Prostate gland (tissue), 2 donors: ENCODE data around the gene ATP13A2.

Experiments used
- POLR2A ChIP-seq: fragments of 450-650 bp; IDR thresholded peaks from one replicate; pipeline ENCODE4 v1.6.1; 2016; ENCODE audit warnings: antibody characterized with exemption, mild to moderate bottlenecking
- TF ChIP-seq, protein P1 (sequence below), 4 experiments: fragments of 200-600 bp in 2 of 4; fragments of 450-650 bp in 2 of 4; sonication (generic) in 2 of 4; IDR thresholded peaks; 1 replicate in 3 of 4; 2 replicates in 1 of 4; pipeline ENCODE4 v1.5.1; 2016 to 2019; ENCODE audit warnings: antibody characterized with exemption in 4 of 4, mild to moderate bottlenecking in 2 of 4, moderate library complexity in 2 of 4

DNA sequence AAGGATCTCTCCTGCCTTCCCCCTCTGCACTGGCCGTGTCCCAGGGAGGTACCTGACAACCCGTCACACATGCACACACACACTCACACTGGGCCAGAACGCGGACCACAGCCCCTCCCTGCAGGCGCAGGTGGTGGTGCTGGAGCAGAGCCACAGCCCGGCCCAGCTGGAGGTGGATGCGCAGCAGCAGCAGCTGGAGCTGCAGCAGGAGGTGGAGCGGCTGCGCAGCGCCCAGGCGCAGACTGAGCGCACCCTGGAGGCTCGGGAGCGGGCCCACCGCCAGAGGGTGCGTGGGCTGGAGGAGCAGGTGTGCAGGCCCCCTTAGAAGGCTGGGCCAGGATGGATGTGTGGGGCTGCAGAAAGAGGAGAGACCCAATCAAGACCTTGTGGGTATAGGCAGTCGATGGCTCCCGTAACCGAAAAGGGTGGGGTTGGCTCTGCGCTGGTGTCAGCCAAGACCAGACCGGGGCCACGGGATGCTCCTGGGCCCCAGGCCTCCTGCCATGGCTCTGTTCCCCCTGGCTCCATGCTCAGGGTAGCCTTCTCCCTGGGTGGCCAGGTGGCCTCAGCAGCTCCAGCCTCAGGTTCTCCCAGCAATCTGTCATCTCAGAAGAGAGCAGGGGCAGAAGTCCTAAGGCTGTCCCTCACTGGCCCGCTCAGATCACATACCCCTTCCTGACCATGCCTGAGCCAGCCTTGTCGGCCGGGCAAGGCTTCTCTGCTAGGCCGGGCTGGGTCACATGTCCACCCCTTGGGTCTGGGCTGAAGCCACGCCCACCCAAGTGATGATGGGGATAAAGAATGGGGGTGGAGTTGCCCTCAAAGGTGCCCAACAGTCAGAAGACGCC is 40.2 kb downstream of the ATP13A2 start:
- TF ChIP-seq POLR2A: no peak
- TF ChIP-seq, protein P1, sequence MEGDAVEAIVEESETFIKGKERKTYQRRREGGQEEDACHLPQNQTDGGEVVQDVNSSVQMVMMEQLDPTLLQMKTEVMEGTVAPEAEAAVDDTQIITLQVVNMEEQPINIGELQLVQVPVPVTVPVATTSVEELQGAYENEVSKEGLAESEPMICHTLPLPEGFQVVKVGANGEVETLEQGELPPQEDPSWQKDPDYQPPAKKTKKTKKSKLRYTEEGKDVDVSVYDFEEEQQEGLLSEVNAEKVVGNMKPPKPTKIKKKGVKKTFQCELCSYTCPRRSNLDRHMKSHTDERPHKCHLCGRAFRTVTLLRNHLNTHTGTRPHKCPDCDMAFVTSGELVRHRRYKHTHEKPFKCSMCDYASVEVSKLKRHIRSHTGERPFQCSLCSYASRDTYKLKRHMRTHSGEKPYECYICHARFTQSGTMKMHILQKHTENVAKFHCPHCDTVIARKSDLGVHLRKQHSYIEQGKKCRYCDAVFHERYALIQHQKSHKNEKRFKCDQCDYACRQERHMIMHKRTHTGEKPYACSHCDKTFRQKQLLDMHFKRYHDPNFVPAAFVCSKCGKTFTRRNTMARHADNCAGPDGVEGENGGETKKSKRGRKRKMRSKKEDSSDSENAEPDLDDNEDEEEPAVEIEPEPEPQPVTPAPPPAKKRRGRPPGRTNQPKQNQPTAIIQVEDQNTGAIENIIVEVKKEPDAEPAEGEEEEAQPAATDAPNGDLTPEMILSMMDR (IDR thresholded peaks at IDR 0.05): no peak
